GM21447 (cell line): ENCODE measurements around the gene FOXM1.
"Not testable (repeated sequence)": the region's sequence is repeated elsewhere in the genome, so short reads cannot be mapped to it uniquely, and the experiment has no call there.

Experiments used
- ATAC-seq: cut with Tn5 transposase; IDR thresholded peaks from one replicate; pipeline ENCODE4 v1.9.1; 2021; ENCODE audit not compliant: unreplicated experiment

Gene FOXM1

GRCh38 chr12:2884810-2885209 lies 7.8 kb upstream of the FOXM1 start:
- ATAC-seq: no peak

GRCh38 chr12:2879853-2880252 lies 2.9 kb upstream of the FOXM1 start:
- ATAC-seq: no peak

GRCh38 chr12:2877953-2878732 lies 1.2 kb upstream of the FOXM1 start:
- ATAC-seq: no peak

- peak; percentile 21 for ATAC-seq
These were observed 435 bp downstream of the FOXM1 start for GRCh38 chr12:2876431-2877046.

GRCh38 chr12:2868986-2869632 lies 7.9 kb downstream of the FOXM1 start:
- not testable (repeated sequence) for ATAC-seq

GRCh38 chr12:2864198-2864597 lies 12.8 kb downstream of the FOXM1 start:
- ATAC-seq: no peak

GRCh38 chr12:2863402-2863801 lies 13.6 kb downstream of the FOXM1 start:
- not testable (repeated sequence) for ATAC-seq

GRCh38 chr12:2862876-2863275 lies 14.1 kb downstream of the FOXM1 start:
- ATAC-seq: no peak

GRCh38 chr12:2860170-2860569 lies 16.8 kb downstream of the FOXM1 start:
- ATAC-seq: no peak

- ATAC-seq: no peak
These were observed 18.0 kb downstream of the FOXM1 start for GRCh38 chr12:2858944-2859421.

- no peak for ATAC-seq
These were observed 18.6 kb downstream of the FOXM1 start for GRCh38 chr12:2858334-2858733.

- no peak for ATAC-seq
These were observed 19.4 kb downstream of the FOXM1 start for GRCh38 chr12:2857576-2857975.

GRCh38 chr12:2857021-2857431 lies 19.9 kb downstream of the FOXM1 start, which contains the start of gene TEX52:
TSS of gene TEX52 (minus strand) at chr12:2857039. CDS start at chr12:2857026, 13 bp downstream.
- no peak for ATAC-seq

GRCh38 chr12:2856051-2856450 lies 20.9 kb downstream of the FOXM1 start:
- no peak for ATAC-seq

GRCh38 chr12:2855546-2855945 lies 21.4 kb downstream of the FOXM1 start:
- no peak for ATAC-seq

GRCh38 chr12:2854669-2855453 lies 22.1 kb downstream of the FOXM1 start:
- no peak for ATAC-seq

- ATAC-seq: no peak
These were observed 23.3 kb downstream of the FOXM1 start for GRCh38 chr12:2853626-2854025.

GRCh38 chr12:2851931-2852330 lies 25.0 kb downstream of the FOXM1 start:
- ATAC-seq: no peak

GRCh38 chr12:2845280-2845679 lies 31.7 kb downstream of the FOXM1 start:
- ATAC-seq: no peak

- ATAC-seq: no peak
These were observed 32.2 kb downstream of the FOXM1 start for GRCh38 chr12:2844786-2845185.

- ATAC-seq: no peak
These were observed 34.0 kb downstream of the FOXM1 start for GRCh38 chr12:2842948-2843347.
